Measurements from ENCODE around the gene BRINP3.
"Not testable (repeated sequence)": the region's sequence is repeated elsewhere in the genome, so short reads cannot be mapped to it uniquely, and the experiment has no call there.

BRINP3 gene

DNA sequence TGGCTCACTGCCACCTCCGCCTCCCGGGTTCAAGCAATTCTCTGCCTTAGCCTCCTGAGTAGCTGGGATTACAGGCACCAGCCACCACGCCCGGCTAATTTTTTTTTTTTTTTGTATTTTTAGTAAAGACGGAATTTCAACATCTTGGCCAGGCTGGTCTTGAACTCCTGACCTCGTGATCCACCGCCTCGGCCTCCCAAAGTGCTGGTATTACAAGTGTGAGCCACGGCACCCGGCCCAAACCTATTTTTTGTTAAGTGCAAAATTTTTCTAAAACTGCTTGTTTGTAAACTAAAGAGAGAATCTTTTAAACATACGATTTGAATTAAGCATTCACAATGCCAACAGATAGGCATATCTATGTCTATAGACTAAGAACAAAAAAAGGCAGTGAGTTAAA lies 357.1 kb downstream of the BRINP3 start:
- not testable (repeated sequence) for DNase-seq

DNA sequence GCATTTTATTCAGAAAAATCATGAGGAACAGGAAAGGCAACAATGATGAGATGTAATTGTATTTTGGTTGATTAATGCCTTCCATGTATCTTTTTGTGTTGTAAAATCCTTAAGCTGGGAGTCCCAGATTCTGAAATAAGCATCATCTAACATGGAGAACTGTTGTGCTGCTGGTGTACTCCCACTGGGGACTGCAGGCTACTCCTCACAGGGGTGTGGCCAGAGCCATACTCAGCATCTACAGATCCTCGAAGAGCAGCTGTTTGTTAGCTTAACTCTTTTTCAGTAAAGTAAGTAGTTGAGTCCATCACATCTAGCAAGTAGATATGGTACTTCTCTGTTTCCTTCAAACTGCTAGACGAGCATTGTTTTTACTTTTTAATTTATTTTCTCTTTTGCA lies 358.0 kb downstream of the BRINP3 start:
- DNase-seq, result no peak

DNA sequence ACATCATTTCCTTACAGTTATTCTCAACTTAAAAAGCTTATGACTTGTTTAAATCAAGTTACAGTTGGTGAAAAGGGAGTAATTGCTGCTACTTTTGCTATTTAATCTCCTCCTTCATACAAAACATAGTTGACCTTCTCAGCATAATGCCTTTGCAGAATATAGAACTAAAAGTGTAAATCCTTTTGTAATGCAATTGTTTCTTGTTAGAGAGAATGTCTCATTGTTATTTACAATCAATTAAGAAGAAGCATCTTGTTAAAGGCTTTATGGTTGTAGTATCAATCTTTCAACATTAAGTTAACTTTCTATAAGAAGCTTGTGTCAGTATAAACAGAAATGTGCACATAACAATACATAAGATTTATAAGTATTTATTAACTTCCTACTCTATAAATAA lies 360.7 kb downstream of the BRINP3 start:
- no peak for DNase-seq

DNA sequence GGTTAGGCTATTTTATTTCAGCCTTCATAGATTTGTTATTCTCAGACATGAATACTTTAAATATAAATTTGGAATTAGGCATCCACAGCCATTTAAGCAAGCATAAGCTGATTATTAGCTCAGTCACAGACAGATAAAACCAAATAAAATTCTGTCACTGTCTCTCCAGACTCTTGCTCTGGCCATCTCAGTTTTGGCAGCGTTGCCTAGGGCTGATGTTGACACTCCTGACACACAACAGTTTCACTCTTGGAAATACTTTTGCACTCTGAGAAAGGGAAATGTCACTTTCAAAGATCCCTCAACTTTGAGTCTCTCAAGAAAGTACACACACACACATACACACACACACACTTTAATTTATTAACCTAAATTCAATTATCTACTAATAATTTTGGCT lies 372.7 kb downstream of the BRINP3 start:
- no peak for DNase-seq

DNA sequence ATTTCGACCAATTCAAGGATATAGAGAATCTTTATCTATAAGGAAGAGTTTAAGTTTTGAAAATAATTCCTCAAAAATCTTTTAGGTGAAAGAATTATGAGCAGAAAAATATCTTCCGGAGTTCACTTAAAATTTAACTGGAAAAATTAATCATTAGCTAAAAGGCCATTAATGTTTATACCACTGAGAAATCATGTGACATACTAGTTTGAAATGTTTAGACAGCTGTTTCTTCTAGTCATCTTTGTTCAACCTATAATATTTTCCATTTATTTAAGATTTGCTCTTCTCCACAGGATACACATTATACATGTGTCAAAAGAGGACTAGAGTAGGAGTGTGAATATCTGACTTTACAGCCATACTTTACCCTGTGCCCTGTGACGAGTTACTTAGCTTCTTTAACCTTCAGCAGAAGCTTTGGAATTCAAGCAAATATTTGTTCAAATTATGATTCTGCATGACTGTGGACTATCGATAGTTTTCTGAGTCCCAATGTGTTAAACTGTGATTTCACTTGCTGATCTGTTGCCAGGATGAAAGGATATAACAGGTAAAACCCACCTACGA lies 374.8 kb downstream of the BRINP3 start:
- DNase-seq, result no peak

DNA sequence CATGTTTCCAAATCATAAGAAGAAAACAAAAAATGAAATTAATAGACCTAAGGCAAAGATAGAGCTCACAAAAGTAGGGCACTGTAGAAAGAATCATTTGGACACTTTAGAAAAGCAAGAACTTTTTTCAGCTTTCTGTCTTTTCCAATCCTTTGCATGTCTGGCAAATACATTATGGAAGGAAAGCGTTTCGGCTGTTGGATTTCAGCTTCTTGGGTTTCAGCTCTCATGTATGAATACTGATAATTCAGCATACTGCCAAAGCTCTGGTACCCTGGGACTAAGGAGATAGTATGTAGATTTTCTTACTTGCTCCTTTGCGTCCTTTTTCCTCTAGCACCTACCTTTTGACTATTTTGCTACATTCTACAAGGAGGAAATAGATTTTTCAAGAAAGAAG lies 375.9 kb downstream of the BRINP3 start:
- no peak for DNase-seq

DNA sequence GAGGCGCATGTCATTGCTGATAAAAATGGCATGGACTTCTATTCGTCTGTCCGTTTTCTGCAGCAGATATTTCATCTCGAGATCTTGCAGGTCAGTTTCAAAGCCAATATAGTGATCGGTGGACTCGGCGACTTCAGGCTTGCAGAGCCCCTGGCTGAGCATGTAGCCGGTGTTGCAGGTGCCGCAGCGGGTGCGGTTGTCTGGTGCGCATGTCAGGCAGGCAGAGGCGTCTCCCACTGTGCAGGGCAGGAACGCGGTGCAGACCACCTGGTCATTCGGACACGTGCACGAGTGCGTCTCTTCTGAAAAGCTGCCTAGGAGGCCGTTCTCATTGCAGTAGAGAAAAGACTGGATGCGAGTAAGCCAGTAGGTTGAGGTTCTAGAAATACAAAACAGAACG lies 378.9 kb downstream of the BRINP3 start:
- no peak for DNase-seq

DNA sequence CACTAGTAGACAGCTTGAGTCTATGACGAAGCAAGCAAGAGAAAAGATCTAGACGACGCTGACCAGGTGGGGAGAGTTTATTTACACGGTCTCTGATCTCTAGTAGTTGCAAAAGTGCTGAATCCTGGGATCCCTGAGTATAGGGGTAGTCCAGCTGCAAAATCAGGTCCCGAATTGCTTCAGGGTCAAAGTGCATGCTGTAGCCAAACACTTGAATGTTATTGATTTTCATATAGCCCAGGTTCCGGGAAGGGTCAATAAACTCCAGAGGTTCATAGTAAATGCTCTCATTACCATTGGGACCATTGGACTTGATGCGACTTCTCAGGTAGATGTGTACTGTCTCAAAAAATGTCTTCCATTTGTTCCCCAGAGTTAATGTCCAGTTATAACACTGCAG lies 379.6 kb downstream of the BRINP3 start:
- no peak for DNase-seq

DNA sequence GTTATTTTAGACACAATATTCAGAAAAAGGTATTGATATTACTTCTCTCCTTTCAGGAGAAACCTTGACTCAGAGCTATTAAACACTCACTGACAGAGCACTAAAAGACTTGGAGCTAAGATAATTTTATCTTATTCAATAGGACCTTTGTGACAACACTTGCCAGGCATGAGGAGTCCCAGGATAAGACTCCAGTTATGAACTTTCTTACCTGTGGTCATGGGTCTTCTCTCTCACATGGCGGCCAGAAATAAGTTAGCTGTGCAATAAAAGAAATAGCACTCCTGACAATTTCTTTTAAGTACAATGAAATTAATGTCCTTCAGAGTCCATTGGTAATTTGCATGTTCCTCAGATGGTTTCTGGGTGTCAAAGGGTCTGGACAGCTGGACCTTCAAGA lies 382.1 kb downstream of the BRINP3 start:
- DNase-seq, result no peak

DNA sequence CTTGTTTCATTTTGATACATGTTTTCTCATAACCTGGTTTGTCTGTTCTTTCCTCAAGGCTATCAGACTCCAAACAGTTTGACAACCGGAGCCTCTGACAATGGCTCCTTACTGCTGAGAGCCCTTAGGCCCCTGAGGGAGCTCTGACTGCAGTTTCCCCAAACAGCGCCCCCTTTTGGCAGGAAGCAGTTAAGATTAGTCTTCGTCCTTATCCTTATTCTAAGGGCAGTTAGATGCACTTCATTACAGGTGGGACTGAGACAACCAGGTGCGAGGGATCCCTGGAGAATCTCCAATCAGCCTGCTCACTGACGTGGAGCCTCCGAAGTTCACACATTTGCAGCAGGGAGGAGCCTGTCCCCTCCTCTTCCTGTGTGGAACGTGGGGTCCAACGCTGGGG lies 393.1 kb downstream of the BRINP3 start:
- DNase-seq, result no peak

DNA sequence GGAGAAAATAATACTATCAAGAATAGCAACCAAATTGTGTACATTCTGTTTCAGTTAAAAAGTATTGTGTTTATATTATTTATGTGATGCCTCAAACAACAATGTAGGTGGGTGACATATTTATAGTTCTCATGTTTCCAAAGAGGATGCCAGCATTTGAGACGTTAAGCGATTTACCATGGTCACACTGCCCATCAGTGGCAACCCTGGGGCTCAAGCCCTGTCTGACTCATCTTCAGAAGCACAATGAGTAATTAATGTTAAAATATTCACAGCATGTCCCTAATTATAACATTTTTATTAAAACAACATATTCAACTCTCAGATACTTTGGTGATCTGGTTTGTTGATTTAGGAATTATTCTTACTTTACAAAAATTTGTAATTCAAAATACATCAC lies 409.4 kb downstream of the BRINP3 start:
- DNase-seq, result no peak

DNA sequence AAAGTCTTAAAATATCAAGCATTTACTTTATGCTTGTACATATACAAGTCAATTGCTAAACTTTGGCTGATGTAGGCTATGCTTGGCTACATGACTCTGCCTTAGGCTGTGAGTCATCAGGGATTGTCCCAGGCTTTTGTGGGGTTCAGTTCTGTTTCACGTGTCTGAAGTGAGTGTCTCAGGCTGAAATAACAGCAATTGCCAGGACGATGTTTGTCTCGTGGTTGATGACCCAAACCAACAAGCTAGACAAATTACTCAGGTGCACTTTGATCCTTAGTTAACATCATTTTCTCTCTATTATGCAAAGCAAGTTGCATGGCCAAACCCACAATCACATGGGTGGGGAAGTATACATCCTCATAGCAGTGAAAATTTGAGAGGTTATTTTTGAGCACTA lies 410.1 kb downstream of the BRINP3 start:
- no peak for DNase-seq

DNA sequence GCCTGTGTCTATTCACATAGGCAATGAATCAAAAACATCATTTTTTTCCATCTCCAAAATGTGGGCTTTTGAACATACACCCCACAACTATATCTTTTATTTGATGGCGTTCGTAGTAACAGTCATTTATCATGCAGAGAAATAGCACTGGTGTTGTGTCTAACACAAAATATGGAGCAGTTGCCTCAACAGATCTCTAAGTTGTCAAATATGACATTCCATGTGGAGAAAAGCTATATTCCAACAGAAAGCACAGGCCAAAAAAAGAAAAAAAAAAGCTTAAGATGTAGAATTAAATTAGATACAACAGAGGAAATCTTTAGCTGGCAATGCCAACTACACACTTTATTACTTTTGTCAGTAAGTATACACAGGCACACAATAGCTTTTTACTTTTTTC lies 411.7 kb downstream of the BRINP3 start:
- no peak for DNase-seq

DNA sequence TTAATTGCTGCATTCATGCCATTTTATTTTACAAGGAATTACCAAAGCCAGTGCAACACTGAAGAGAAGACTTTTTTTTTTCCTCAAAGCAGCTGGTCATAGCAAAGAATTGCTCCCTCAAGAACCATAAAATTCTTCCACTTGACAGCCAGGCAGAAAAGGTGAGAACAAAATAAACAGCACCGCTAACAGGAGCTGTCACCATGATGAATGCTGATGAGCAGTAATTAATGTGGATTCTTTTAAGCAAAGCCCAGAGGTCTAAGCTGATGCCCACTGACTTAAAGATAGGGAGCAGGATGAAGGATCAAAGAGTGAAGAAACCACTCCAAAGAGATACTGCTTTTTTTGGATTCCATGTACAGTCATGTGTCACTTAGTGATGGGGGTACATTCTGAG lies 428.4 kb downstream of the BRINP3 start:
- DNase-seq, result no peak
